ENCODE results near the gene HOXB8. TPM values are rescaled to one million over a fixed set of nuclear protein-coding genes. Genes with fewer than 3 reads are reported as not detected.
A peak's percentile ranks its signal among the peaks of the same experiment; 100 is the strongest.

Gene HOXB8
- total and polyA plus RNA-seq, 2 of the 13 experiments (the other 11 are each of a cell fraction or from before 2014, with no cell fraction given): not detected

DNA sequence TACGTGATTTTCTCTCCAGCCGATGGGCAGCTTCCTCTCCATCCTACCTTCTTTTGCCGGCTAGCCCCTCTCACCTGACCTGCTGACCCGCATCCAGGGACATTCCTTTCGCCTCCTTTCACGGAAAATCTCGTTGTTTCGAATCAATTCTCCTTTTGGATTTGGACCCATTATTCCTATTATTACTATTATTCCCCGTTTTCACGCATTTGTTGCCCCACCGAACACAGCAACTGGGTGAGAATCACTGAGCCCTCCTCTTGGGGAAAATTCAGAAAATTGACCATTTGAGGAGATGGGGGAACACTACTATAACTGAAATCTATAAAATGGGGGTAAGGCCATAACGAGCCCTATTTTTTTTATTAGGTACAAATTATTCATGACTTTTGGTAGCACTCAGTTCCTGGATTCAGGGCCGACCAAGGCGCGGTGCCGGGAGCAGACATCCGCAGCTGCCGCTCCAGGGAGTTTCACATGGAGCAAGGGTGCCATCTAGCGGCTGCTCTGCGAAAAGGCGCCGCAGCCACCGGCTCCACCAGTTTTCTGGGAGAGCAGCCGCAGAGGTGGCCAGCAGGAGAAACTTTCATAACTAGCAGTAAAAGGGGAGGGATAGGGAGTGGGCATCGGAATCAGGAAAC, 3.3 kb upstream of the HOXB8 start (continued):
- peak; percentile 51; the same call in 1 of the 2 replicates for TF ChIP-seq DRAP1 (CRISPR knock-in tag; IDR thresholded peaks at IDR 0.05)
- TF ChIP-seq TEAD3 (CRISPR knock-in tag; optimal IDR thresholded peaks at IDR 0.05; ENCODE audit: borderline replicate concordance): peak; percentile 30
- TF ChIP-seq SALL1 (CRISPR knock-in tag; IDR thresholded peaks at IDR 0.05): peak; percentile 58; the same call in 1 of the 2 replicates
- TF ChIP-seq PHF8 (CRISPR knock-in tag; IDR thresholded peaks at IDR 0.05): 0 out of 2 replicates have a peak, but pooled peaks have one; percentile 28
- no peak for TF ChIP-seq ZC3H13 (CRISPR knock-in tag; IDR thresholded peaks at IDR 0.05)
- peak in 1 of 2 experiments; percentile 59; a peak in 1 of 4 replicates for TF ChIP-seq KLF16 (CRISPR knock-in tag; IDR thresholded peaks at IDR 0.05)
- 0 out of 4 replicates have a peak, but pooled peaks of 1 of the 2 experiments have one; percentile 35 for TF ChIP-seq HMGXB4 (CRISPR knock-in tag; IDR thresholded peaks at IDR 0.05; ENCODE audit: borderline replicate concordance in 1 of 2, low read depth in 1 of 2)

- peaks cover 6% of the 10 kb centered on the region for H3K4me1 ChIP-seq (ENCODE audit: insufficient read depth, low read length)
- no peak overlapping the region for H3K4me3 ChIP-seq (replicated peaks in 1 of 3; ENCODE audit: insufficient read depth in 1 of 3, low read depth in 2 of 3, low read length in 3 of 3)
- WGBS (ENCODE audit: low lambda C conversion rate): 46% methylated on average over 36 of the region's 43 CpGs
- in situ Hi-C loops (cut with HindIII; ENCODE audit: extremely low pct_ligation_motif_present, low pct_unique_long_range_greater_than_20kb) (no loop called here), intact Hi-C loops (cut with micrococcal nuclease; ENCODE audit: unreplicated experiment) (loop anchor here (1.0 to 5.0 kb wide), 4 partner anchors 281 to 590 kb away; no protein-coding TSS in a partner anchor)
- TF ChIP-seq MXD4 (CRISPR knock-in tag; IDR thresholded peaks at IDR 0.05): no peak
- no peak for TF ChIP-seq ZSCAN29 (CRISPR knock-in tag; conservative IDR thresholded peaks at IDR 0.05)
- TF ChIP-seq ZFP41 (CRISPR knock-in tag; IDR thresholded peaks at IDR 0.05; ENCODE audit: borderline replicate concordance): no peak
- no peak for TF ChIP-seq CEBPB (IDR thresholded peaks at IDR 0.05; ENCODE audit: borderline replicate concordance, low read depth, low read length)
- no peak for TF ChIP-seq ZBTB7A (CRISPR knock-in tag; IDR thresholded peaks at IDR 0.05)
- no peak for TF ChIP-seq HMG20B (CRISPR knock-in tag; conservative IDR thresholded peaks at IDR 0.05)
- TF ChIP-seq ZNF274 (CRISPR knock-in tag; IDR thresholded peaks at IDR 0.05): no peak
- no peak for TF ChIP-seq TCF7L2 (IDR thresholded peaks at IDR 0.05; ENCODE audit: low read depth, low read length)
- TF ChIP-seq PHF8 (CRISPR knock-in tag; IDR thresholded peaks at IDR 0.05): no peak
- TF ChIP-seq KDM2A (CRISPR knock-in tag; IDR thresholded peaks at IDR 0.05; ENCODE audit: borderline replicate concordance, low read depth): no peak
- no peak for TF ChIP-seq ZNF432 (CRISPR knock-in tag; IDR thresholded peaks at IDR 0.05; ENCODE audit: borderline replicate concordance)
- TF ChIP-seq IRX3 (CRISPR knock-in tag; IDR thresholded peaks at IDR 0.05; ENCODE audit: borderline replicate concordance, low read depth): no peak
- DNase-seq (ENCODE audit: low spot score): no peak
- H4K20me1 ChIP-seq (ENCODE audit: insufficient read depth, low read length): peaks cover 8% of the 10 kb centered on the region; the same call in 1 of the 2 replicates
- H3K79me2 ChIP-seq (ENCODE audit: insufficient read depth, low read length): no peaks in the 10 kb centered on the region
- no peak overlapping the region for H3K9ac ChIP-seq (ENCODE audit: insufficient read depth, low read depth, low read length)
- ATAC-seq: no peak
- POLR2A ChIA-PET: no interaction called here
- no peaks in the 10 kb centered on the region for H3K36me3 ChIP-seq (replicated peaks in 1 of 2; ENCODE audit: control insufficient read depth in 1 of 2, insufficient read depth in 2 of 2, low read length in 2 of 2)
- CTCF ChIA-PET (ENCODE audit: low intra/inter-chr PET ratio, low total read pairs): interaction anchor here (1.2 to 2.0 kb wide), 8 partner anchors 243 to 592 kb away, joined by 3 to 24 read pairs (median 5); no protein-coding TSS in a partner anchor
- H3K27me3 ChIP-seq (ENCODE audit: control insufficient read depth in 1 of 2, insufficient read depth in 2 of 2, low read length in 2 of 2): peaks cover 49 to 97% of the 10 kb centered on the region in 2 experiments
- H2AFZ ChIP-seq (ENCODE audit: low read length): no peak overlapping the region
- no TSS peak for BruUV-seq (replicated peaks)
- H3K4me2 ChIP-seq (ENCODE audit: low read depth, low read length): no peak overlapping the region
- no peaks in the 10 kb centered on the region for H3K9me3 ChIP-seq (ENCODE audit: low read length)
- H3K27ac ChIP-seq (ENCODE audit: extremely low read length, insufficient read depth, low read length): no peak overlapping the region
- no peak for FAIRE-seq
Observed at GRCh38 chr17:48617471-48618255, 2.6 kb upstream of the HOXB8 start.

All from HepG2 (cell line).